Measurements from ENCODE around the gene C2orf76.
"Not testable (repeated sequence)": the region's sequence is repeated elsewhere in the genome, so short reads cannot be mapped to it uniquely, and the experiment has no call there.

C2orf76 gene

DNA sequence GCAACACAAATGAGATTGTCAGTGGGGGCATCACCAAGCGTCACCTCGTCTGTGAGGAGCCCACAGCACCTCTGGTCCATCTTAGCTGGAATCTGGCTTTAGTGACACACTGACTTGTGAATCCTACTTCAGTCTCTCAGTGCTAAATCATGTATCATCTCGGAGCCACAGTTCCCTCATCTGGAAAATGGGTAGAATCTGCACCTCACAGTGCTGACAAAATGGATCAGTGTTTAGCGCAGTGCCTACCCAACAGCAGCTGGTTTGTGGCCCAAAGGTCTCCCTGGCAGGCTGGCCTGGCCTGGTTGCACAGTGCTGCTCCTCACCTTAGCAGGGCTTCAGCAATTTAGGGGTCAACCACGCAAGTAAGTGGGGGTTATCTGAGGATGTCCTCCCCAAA, 10.2 kb upstream of the C2orf76 start:
- Histone ChIP-seq H3K9ac (ENCODE audit: low read depth, low read length) (no peak overlapping the region), H3K9me3 (ENCODE audit: control insufficient read depth, insufficient read depth, low read length) (no peaks in the 10 kb centered on the region), H3K27me3 (ENCODE audit: control insufficient read depth, insufficient read depth, low read length) (no peaks in the 10 kb centered on the region), H3K4me3 (ENCODE audit: low read depth, low read length) (no peak overlapping the region), H3K27ac (ENCODE audit: low read depth, low read length) (no peak overlapping the region), H3K4me1 (ENCODE audit: control insufficient read depth, insufficient read depth, low read length) (no peaks in the 10 kb centered on the region), H3K36me3 (ENCODE audit: control insufficient read depth, insufficient read depth, low read length) (peaks cover 19% of the 10 kb centered on the region)

DNA sequence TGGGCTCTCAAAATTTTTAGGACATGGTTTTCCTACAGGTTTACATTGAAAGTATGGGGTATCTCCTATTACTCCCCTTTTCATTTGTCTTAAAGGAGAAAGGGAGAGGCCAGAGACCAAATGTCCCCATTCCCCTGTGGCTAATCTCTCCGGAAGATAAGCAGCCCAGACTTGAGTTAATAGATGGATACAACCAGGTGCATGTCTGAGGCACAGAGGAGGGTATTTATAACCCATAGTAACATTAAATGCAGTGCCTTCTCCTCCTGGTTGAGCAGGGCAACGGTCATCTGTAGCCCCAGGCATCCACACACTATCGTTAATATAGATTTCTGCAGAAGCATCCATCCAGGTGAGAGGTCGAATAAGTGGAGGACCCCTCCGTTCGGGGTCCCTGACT, 9.8 kb upstream of the C2orf76 start:
- not testable (repeated sequence) for H3K27me3 ChIP-seq (ENCODE audit: control insufficient read depth, insufficient read depth, low read length); H3K9me3 ChIP-seq (ENCODE audit: control insufficient read depth, insufficient read depth, low read length); H3K27ac ChIP-seq (ENCODE audit: low read depth, low read length); H3K4me1 ChIP-seq (ENCODE audit: control insufficient read depth, insufficient read depth, low read length); H3K9ac ChIP-seq (ENCODE audit: low read depth, low read length); H3K4me3 ChIP-seq (ENCODE audit: low read depth, low read length)
- H3K36me3 ChIP-seq (ENCODE audit: control insufficient read depth, insufficient read depth, low read length) = peaks cover 23% of the 10 kb centered on the region

DNA sequence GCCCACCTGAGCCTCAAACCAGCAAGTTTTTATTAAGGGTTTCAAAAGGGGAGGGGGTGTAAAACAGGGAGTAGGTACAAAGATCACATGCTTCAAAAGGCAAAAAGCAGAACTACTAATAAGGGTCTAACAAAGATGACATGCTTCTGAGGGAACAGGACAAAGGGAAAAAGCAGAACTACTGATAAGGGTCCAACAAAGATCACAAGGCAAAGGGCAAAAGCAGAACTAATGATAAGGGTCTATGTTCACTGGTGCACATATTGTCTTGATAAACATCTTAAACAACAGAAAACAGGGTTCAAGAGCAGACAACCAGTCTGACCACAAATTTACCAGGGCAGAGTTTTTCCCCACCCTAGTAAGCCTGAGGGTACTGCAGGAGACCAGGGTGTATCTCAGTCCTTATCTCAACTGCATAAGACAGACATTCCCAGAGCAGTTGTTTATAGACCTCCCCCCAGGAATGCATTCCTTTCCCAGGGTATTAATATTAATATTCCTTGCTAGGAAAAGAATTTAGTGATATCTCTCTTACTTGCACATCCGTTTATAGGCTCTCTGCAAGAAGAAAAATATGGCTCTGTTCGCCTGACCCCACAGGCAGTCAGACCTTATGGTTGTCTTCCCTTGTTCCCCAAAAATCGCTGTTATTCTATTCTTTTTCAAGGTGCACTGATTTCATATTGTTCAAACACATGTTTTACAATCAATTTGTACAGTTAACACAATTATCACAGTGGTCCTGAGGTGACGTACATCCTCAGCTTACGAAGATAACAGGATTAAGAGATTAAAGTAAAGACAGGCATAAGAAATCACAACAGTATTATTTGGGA, 7.5 kb upstream of the C2orf76 start:
- not testable (repeated sequence) for H3K27ac ChIP-seq (ENCODE audit: low read depth, low read length)

DNA sequence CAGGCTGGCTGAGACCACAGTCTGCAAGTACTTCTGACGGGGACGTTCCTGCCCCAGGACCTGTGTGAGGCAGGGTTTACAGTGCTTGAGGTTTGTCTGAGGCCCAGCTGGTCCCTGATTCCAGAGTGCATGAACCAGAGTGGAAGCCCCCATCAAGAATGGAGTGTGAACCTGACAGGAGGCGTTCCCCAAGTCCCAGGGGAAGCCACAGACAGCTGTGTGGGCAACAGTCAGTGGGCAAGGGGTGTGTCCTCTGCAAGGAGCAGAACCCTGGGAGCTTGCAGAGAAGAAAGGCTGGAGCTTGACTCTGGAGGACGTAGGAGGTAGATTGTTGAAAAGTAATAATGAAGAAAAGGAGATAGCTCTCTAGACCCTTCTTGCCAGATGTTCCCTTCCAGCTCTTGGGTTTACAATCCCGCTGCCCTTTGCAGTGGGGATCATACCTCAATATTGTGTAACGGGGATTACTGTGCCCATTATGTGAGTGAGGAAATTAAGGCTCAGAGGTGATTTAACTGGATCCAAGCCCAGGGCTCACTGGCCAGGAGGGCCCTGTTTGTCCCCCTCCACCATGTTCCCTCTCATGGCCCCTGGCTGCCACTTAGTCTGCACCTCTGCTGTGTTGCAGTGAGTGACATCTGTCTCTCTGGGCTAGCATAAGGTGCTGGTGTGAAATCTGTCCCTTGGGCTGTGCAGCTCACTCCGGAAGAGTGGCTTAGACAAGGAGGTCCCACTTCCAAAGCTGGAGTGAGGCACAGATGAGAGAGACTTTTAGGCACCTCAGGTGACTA, 6.3 kb upstream of the C2orf76 start:
- H3K27ac ChIP-seq (ENCODE audit: low read depth, low read length) = no peak overlapping the region
- peaks cover 55% of the 10 kb centered on the region for H3K36me3 ChIP-seq (ENCODE audit: control insufficient read depth, insufficient read depth, low read length)
- H3K4me1 ChIP-seq (ENCODE audit: control insufficient read depth, insufficient read depth, low read length) = peaks cover 6% of the 10 kb centered on the region
- H3K27me3 ChIP-seq (ENCODE audit: control insufficient read depth, insufficient read depth, low read length) = no peaks in the 10 kb centered on the region
- H3K9ac ChIP-seq (ENCODE audit: low read depth, low read length) = no peak overlapping the region
- H3K4me3 ChIP-seq (ENCODE audit: low read depth, low read length) = no peak overlapping the region
- H3K9me3 ChIP-seq (ENCODE audit: control insufficient read depth, insufficient read depth, low read length) = no peaks in the 10 kb centered on the region

More for the DNA sequence above, 7.5 kb upstream of the C2orf76 start:
- not testable (repeated sequence) for H3K4me1 ChIP-seq (ENCODE audit: control insufficient read depth, insufficient read depth, low read length); H3K9me3 ChIP-seq (ENCODE audit: control insufficient read depth, insufficient read depth, low read length); H3K9ac ChIP-seq (ENCODE audit: low read depth, low read length); H3K27me3 ChIP-seq (ENCODE audit: control insufficient read depth, insufficient read depth, low read length); H3K4me3 ChIP-seq (ENCODE audit: low read depth, low read length)
- peaks cover 44% of the 10 kb centered on the region for H3K36me3 ChIP-seq (ENCODE audit: control insufficient read depth, insufficient read depth, low read length)

DNA sequence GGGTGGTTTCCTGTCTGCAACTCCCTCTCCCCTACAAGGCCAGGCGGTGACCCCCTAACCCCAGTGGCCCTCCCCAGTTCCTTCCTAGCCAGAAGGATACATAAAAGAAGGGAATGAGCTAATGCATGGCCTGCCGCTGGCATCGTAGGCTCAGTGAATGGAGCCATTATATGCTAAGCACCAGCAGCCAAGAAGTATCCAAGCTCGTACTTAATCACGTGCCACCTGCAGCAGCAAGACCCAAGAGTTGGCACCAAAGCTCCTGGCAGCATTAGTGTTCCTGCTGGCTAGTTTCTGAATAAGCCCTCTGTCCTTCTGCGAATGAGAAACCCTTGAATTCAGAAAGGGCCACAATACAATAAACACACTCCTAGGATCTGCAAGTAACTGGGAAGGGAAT, 4.5 kb upstream of the C2orf76 start:
- no peaks in the 10 kb centered on the region for H3K9me3 ChIP-seq (ENCODE audit: control insufficient read depth, insufficient read depth, low read length)

DNA sequence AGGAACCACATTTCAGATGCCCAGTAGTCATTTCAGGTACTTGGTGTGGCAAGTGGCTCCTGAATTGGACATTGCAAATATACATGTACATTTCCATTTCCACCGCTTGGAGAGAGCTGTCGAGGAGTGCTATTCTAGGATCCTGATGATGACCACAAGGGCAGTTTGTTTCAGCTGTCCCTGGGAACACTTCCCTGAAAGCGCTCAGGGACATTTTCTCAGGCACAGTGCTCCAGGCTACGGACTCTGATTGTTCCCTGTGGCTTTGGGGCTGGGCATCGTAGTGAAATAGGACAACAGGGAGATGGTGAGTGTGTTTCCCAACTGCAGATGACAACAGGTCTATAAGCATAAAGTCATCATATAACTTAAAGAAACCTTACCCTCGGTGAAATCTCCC, 3.2 kb upstream of the C2orf76 start:
- Histone ChIP-seq H3K27ac (ENCODE audit: low read depth, low read length) (no peak overlapping the region), H3K4me3 (ENCODE audit: low read depth, low read length) (no peak overlapping the region), H3K36me3 (ENCODE audit: control insufficient read depth, insufficient read depth, low read length) (peaks cover 55% of the 10 kb centered on the region), H3K9me3 (ENCODE audit: control insufficient read depth, insufficient read depth, low read length) (no peaks in the 10 kb centered on the region), H3K4me1 (ENCODE audit: control insufficient read depth, insufficient read depth, low read length) (peaks cover 16% of the 10 kb centered on the region), H3K9ac (ENCODE audit: low read depth, low read length) (no peak overlapping the region), H3K27me3 (ENCODE audit: control insufficient read depth, insufficient read depth, low read length) (no peaks in the 10 kb centered on the region)

More for the DNA sequence above, 4.5 kb upstream of the C2orf76 start:
- Histone ChIP-seq H3K27ac (ENCODE audit: low read depth, low read length) (no peak overlapping the region), H3K27me3 (ENCODE audit: control insufficient read depth, insufficient read depth, low read length) (no peaks in the 10 kb centered on the region), H3K36me3 (ENCODE audit: control insufficient read depth, insufficient read depth, low read length) (peaks cover 55% of the 10 kb centered on the region), H3K4me3 (ENCODE audit: low read depth, low read length) (no peak overlapping the region), H3K9ac (ENCODE audit: low read depth, low read length) (no peak overlapping the region), H3K4me1 (ENCODE audit: control insufficient read depth, insufficient read depth, low read length) (peaks cover 10% of the 10 kb centered on the region)

GRCh38 chr2:119367472-119368099, 952 bp upstream of the C2orf76 start:
- Histone ChIP-seq H3K9me3 (ENCODE audit: control insufficient read depth, insufficient read depth, low read length) (no peaks in the 10 kb centered on the region), H3K4me1 (ENCODE audit: control insufficient read depth, insufficient read depth, low read length) (peaks cover 16% of the 10 kb centered on the region), H3K36me3 (ENCODE audit: control insufficient read depth, insufficient read depth, low read length) (peaks cover 44% of the 10 kb centered on the region), H3K9ac (ENCODE audit: low read depth, low read length) (peak overlapping the region; percentile 16; the same call in 1 of the 2 replicates), H3K4me3 (ENCODE audit: low read depth, low read length) (peak overlapping the region; percentile 80), H3K27ac (ENCODE audit: low read depth, low read length) (no peak overlapping the region), H3K27me3 (ENCODE audit: control insufficient read depth, insufficient read depth, low read length) (no peaks in the 10 kb centered on the region)

DNA sequence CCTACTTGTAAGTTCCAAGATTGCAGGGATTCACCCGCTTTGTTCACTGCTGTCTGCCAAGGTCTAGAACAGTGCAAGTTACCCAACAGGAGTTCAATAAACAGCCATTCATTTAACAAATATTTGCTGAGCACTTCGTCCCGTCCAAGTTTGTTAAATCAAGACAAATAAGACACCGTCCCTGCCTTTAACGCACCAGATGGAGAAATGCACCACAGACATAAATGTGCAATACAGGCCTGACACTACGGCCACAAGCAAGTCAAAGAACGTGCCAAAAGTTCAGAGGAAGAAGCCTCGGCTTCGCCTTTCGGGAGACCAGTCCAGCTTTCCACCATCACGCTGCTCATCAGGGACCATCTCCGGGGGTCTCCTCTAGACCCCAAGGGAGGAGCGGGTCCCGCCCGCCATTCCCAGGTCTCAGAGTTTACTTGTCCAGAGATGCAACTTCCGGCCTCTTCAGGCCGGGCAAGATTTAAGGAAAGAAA, 429 bp downstream of the C2orf76 start:
- no peaks in the 10 kb centered on the region for H3K9me3 ChIP-seq (ENCODE audit: control insufficient read depth, insufficient read depth, low read length)
- peaks cover 30% of the 10 kb centered on the region for H3K36me3 ChIP-seq (ENCODE audit: control insufficient read depth, insufficient read depth, low read length)
- no peaks in the 10 kb centered on the region for H3K27me3 ChIP-seq (ENCODE audit: control insufficient read depth, insufficient read depth, low read length)
- H3K27ac ChIP-seq (ENCODE audit: low read depth, low read length) = peak overlapping the region; percentile 55
- H3K9ac ChIP-seq (ENCODE audit: low read depth, low read length) = peak overlapping the region; percentile 43
- H3K4me1 ChIP-seq (ENCODE audit: control insufficient read depth, insufficient read depth, low read length) = peaks cover 16% of the 10 kb centered on the region
- peak overlapping the region; percentile 80 for H3K4me3 ChIP-seq (ENCODE audit: low read depth, low read length)

DNA sequence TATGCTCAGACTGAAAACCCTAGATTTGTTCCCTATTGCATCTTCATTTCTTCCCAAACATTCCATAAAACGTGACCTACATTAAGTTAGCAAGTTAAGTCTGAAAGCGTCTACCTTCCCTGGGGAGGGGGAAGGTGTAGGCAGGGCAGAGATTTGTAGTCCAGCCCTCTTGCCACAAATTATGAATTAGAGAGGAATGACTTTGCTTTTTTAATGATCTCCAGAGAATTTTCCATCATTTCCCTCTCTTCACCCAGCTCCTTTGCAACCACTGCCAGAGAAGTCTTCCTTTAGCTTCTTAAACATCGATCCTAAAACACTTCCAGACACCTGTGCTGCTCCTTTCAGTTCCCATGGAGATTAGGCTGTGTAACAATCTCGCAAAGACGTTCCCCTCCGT, 1.2 kb downstream of the C2orf76 start:
- Histone ChIP-seq H3K9me3 (ENCODE audit: control insufficient read depth, insufficient read depth, low read length) (no peaks in the 10 kb centered on the region), H3K4me3 (ENCODE audit: low read depth, low read length) (peak overlapping the region; percentile 80), H3K36me3 (ENCODE audit: control insufficient read depth, insufficient read depth, low read length) (peaks cover 22% of the 10 kb centered on the region), H3K4me1 (ENCODE audit: control insufficient read depth, insufficient read depth, low read length) (peaks cover 16% of the 10 kb centered on the region), H3K27ac (ENCODE audit: low read depth, low read length) (no peak overlapping the region), H3K9ac (ENCODE audit: low read depth, low read length) (no peak overlapping the region), H3K27me3 (ENCODE audit: control insufficient read depth, insufficient read depth, low read length) (no peaks in the 10 kb centered on the region)

- Histone ChIP-seq H3K27me3 (ENCODE audit: control insufficient read depth, insufficient read depth, low read length) (no peaks in the 10 kb centered on the region), H3K36me3 (ENCODE audit: control insufficient read depth, insufficient read depth, low read length) (peaks cover 16% of the 10 kb centered on the region), H3K4me3 (ENCODE audit: low read depth, low read length) (no peak overlapping the region), H3K4me1 (ENCODE audit: control insufficient read depth, insufficient read depth, low read length) (peaks cover 16% of the 10 kb centered on the region), H3K9me3 (ENCODE audit: control insufficient read depth, insufficient read depth, low read length) (no peaks in the 10 kb centered on the region), H3K9ac (ENCODE audit: low read depth, low read length) (no peak overlapping the region), H3K27ac (ENCODE audit: low read depth, low read length) (no peak overlapping the region)
Measured at GRCh38 chr2:119364798-119365197, 1.8 kb downstream of the C2orf76 start.
